Transverse colon (tissue), 4 donors: Measurements from ENCODE around the gene MAMDC2. TPM values are rescaled to one million over a fixed set of nuclear protein-coding genes. Genes with fewer than 3 reads are reported as not detected.

ENCODE experiments used
- DNase-seq: peaks from one replicate; pipeline ENCODE4 v3.0.0-alpha.2; 2019
- H3K27ac ChIP-seq, 4 donors: fragments of 200-600 bp; sonication (generic); 2 replicates each; pipeline ENCODE4 v1.5.1; 2016 to 2018; ENCODE audit warnings: inconsistent platforms in 4 of 4
- H3K27me3 ChIP-seq: fragments of 200-600 bp; sonication (generic); 2 replicates; pipeline ENCODE4 v1.5.1; 2017; ENCODE audit warnings: inconsistent platforms
- H3K36me3 ChIP-seq, 4 donors: fragments of 200-600 bp; sonication (generic); 2 replicates each; pipeline ENCODE4 v1.5.1; 2017 to 2019; ENCODE audit warnings: inconsistent platforms in 4 of 4
- H3K4me1 ChIP-seq, 4 donors: fragments of 200-600 bp; sonication (generic); 2 replicates each; pipeline ENCODE4 v1.5.1; 2017 to 2020; ENCODE audit warnings: inconsistent platforms in 4 of 4
- H3K4me3 ChIP-seq, 4 donors: fragments of 200-600 bp; sonication (generic); 1 replicate in 1 of 4; 2 replicates in 3 of 4; pipeline versions ENCODE4 v1.5.1 to v1.6.1; 2017 to 2019; ENCODE audit warnings: inconsistent platforms in 4 of 4
- H3K9me3 ChIP-seq, 2 donors: fragments of 200-600 bp; sonication (generic); 2 replicates each; pipeline ENCODE4 v1.5.1; 2017 to 2019; ENCODE audit warnings: inconsistent platforms in 2 of 2
- CTCF ChIP-seq, 5 experiments: fragments of 200-600 bp in 3 of 5; fragments of 450-650 bp in 2 of 5; sonication (generic) in 3 of 5; IDR thresholded peaks; 1 replicate in 2 of 5; 2 replicates in 3 of 5; pipeline ENCODE4 v1.5.1; 2016 to 2017; ENCODE audit warnings: antibody characterized with exemption in 5 of 5, inconsistent platforms in 3 of 5, mild to moderate bottlenecking in 2 of 5, moderate library complexity in 1 of 5
- EP300 ChIP-seq: sonication (generic); formaldehyde crosslinking; IDR thresholded peaks from one replicate; pipeline ENCODE4 v1.6.1; 2017; ENCODE audit warnings: antibody characterized with exemption, low read depth
- POLR2A ChIP-seq: fragments of 450-650 bp; IDR thresholded peaks from one replicate; pipeline ENCODE4 v1.6.1; 2016; ENCODE audit warnings: antibody characterized with exemption, mild to moderate bottlenecking, moderate library complexity
- POLR2AphosphoS5 ChIP-seq, 3 donors: sonication (generic); formaldehyde crosslinking; IDR thresholded peaks; one replicate each; pipeline ENCODE4 v1.6.1; 2016; ENCODE audit warnings: antibody characterized with exemption in 3 of 3
- WGBS, 2 donors: methylation state at CpG; one replicate each; pipeline ENCODE4 v1.1.5; 2018; ENCODE audit warnings: low coverage in 1 of 2; 5-methylcytosine and 5-hydroxymethylcytosine counted together
- in situ Hi-C, 4 donors: fragments of 200-750 bp; cut with MboI; loops; one replicate each; pipeline versions ENCODE4 v1.15.0 to v1.15.1; 2017; ENCODE audit warnings: low sequenced_read_pairs in 3 of 4, low pct_ligation_motif_present in 1 of 4, low pct_unique_long_range_greater_than_20kb in 1 of 4
- intact Hi-C: fragments of 100-400 bp; cut with DNase I; formaldehyde crosslinking; loops from one replicate; pipeline ENCODE4 v1.15.1; 2023; ENCODE audit warnings: low total_unique reads
- total RNA-seq, 4 donors: library from RNA; depleted of rRNA; stranded (reverse); fragments of >200 nt; gene quantifications; one replicate each; pipeline ENCODE4 v1.1.0, GENCODE V29; 2016

Gene MAMDC2
- total RNA-seq, 4 donors from 2014 or later, result 7.4 to 40.5 (median 28.9) TPM

GRCh38 chr9:70170151-70170790 is 126.6 kb downstream of the MAMDC2 start:
- Histone ChIP-seq H3K4me1 (peaks cover 0 to 10% (median 2%) of the 10 kb centered on the region in 4 donors), H3K27ac (no peak overlapping the region), H3K27me3 (no peaks in the 10 kb centered on the region), H3K9me3 (no peaks in the 10 kb centered on the region), H3K4me3 (no peak overlapping the region), H3K36me3 (peaks cover 0 to 3% (median 2%) of the 10 kb centered on the region in 4 donors)
- 83% methylated on average over 7 of the region's 7 CpGs; no CpG with 5 or more reads in 1 of the 2 donors for WGBS, 2 donors
- no peak for DNase-seq
- no peak for TF ChIP-seq EP300
- TF ChIP-seq CTCF (IDR thresholded peaks at IDR 0.05), result no peak
- no peak for TF ChIP-seq POLR2AphosphoS5 (IDR thresholded peaks at IDR 0.05)
- no peak for TF ChIP-seq POLR2A
- in situ Hi-C loops, result no loop called here
- intact Hi-C loops, result no loop called here

- H3K9me3 ChIP-seq, result no peaks in the 10 kb centered on the region
- TF ChIP-seq POLR2AphosphoS5 (IDR thresholded peaks at IDR 0.05), result no peak
- TF ChIP-seq EP300, result no peak
- no peak for TF ChIP-seq CTCF (IDR thresholded peaks at IDR 0.05)
- no peak for TF ChIP-seq POLR2A
- WGBS, 2 donors, result 33 to 71% methylated on average over 1 of the region's 1 CpG
- H3K27me3 ChIP-seq, result no peaks in the 10 kb centered on the region
- H3K36me3 ChIP-seq, result peaks cover 0 to 3% (median 2%) of the 10 kb centered on the region in 4 donors
- DNase-seq, result no peak
- peaks cover 0 to 4% (median 0%) of the 10 kb centered on the region in 4 donors for H3K4me1 ChIP-seq
- H3K4me3 ChIP-seq, result no peak overlapping the region
- H3K27ac ChIP-seq, result no peak overlapping the region
- in situ Hi-C loops, result no loop called here
- intact Hi-C loops, result no loop called here
Observed at GRCh38 chr9:70172532-70172931, 128.9 kb downstream of the MAMDC2 start.

- H3K36me3 ChIP-seq, result peaks cover 0 to 3% (median 0%) of the 10 kb centered on the region in 4 donors
- no peak for DNase-seq
- peak overlapping the region in 1 of 4 donors; percentile 28 for H3K27ac ChIP-seq
- peaks cover 0 to 6% (median 0%) of the 10 kb centered on the region in 4 donors for H3K4me1 ChIP-seq
- in situ Hi-C loops (no loop called here), intact Hi-C loops (no loop called here)
- H3K4me3 ChIP-seq, result no peak overlapping the region
- no peaks in the 10 kb centered on the region for H3K27me3 ChIP-seq
- TF ChIP-seq POLR2AphosphoS5 (IDR thresholded peaks at IDR 0.05) (no peak), CTCF (IDR thresholded peaks at IDR 0.05) (no peak), POLR2A (no peak), EP300 (no peak)
- WGBS, 2 donors, result 77 to 83% methylated on average over 1 of the region's 1 CpG
- peaks cover 0 to 5% of the 10 kb centered on the region in 2 donors for H3K9me3 ChIP-seq
Observed at GRCh38 chr9:70177121-70177520, 133.5 kb downstream of the MAMDC2 start.

GRCh38 chr9:70192707-70193106 is 149.1 kb downstream of the MAMDC2 start:
- H3K36me3 ChIP-seq, result peaks cover 0 to 16% (median 1%) of the 10 kb centered on the region in 4 donors
- 60 to 75% methylated on average over 2 of the region's 2 CpGs for WGBS, 2 donors
- no peaks in the 10 kb centered on the region for H3K9me3 ChIP-seq
- H3K27ac ChIP-seq, result no peak overlapping the region
- no peak for DNase-seq
- in situ Hi-C loops, result no loop called here
- TF ChIP-seq POLR2A (no peak), CTCF (IDR thresholded peaks at IDR 0.05) (no peak)
- no peaks in the 10 kb centered on the region for H3K27me3 ChIP-seq
- intact Hi-C loops, result no loop called here
- no peaks in the 10 kb centered on the region for H3K4me1 ChIP-seq
- no peak overlapping the region for H3K4me3 ChIP-seq
